Right hindlimb (tissue), 1 donor: ENCODE data around the gene DOCK4.

Source experiments
- DNase-seq: peaks from one replicate; pipeline ENCODE4 v3.0.0-alpha.2; 2018

DOCK4 gene

DNA sequence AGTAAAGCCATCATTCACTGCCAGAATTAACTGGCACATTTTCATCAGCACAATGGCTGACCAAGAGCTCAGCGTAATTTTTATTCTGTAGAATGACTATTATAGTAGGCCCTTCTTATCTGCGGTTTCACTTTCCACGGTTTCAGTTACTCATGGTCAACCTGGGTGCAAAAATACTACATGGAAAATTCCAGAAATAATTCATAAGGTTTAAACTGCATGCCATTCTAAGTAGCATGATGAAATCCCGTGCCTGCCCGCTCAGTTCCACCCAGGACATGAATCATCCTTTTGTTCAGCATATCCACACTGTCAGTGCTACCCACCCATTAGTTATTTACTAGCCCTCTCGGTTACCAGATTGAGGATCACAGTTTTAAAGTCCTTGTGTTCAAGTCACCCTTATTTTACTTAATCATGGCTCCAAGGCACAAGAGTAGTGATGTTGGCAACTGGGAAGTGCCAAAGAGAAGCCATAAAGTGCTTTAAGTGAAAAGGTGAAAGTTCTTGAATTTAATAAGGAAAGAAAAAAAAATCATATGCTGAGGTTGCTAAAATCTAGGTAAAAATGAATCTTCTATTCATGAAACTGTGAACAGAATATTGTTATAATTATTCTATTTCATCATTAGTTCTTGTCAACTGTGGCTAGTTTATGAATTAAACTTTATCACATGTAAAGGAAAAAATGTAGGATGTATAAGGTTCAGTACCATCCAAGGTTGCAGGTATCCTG, 204.9 kb downstream of the DOCK4 start:
- DNase-seq, result no peak

DNA sequence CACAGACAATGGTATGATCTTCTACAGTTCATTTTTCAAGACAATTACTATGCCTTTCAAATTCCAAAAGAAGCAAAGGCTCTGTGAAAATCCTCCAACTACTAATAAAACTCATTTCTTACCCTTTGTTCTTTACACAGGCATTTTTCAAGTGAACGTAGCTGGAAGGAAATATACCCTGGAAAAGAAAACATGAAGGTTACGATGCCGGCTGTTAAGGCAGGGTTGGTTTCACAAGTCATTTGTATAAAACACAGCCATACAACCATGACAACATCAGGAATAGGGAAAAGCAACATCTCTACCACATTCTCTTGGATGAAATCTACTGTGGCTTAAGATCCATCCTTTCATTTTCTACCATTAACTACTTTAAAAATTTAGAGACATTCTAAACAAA, 207.9 kb downstream of the DOCK4 start:
- DNase-seq, result no peak

DNA sequence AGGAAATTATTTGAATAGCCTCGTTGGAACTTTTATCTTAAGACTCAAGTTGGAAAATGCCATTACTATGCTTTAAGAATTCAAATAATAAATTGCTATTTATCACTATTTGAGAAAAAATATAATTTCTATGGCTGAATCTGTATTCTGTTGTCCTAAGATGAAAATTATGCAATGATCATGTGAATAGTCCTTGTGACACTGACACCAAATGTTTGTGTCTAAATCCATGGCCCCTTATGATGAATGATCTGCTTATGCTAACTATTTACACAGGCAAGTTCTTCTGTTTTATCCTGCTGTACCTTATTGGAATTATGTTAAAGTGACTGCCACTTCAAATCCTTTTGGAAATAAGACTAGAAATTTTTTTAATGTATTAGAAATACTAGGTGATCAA, 208.7 kb downstream of the DOCK4 start:
- no peak for DNase-seq

DNA sequence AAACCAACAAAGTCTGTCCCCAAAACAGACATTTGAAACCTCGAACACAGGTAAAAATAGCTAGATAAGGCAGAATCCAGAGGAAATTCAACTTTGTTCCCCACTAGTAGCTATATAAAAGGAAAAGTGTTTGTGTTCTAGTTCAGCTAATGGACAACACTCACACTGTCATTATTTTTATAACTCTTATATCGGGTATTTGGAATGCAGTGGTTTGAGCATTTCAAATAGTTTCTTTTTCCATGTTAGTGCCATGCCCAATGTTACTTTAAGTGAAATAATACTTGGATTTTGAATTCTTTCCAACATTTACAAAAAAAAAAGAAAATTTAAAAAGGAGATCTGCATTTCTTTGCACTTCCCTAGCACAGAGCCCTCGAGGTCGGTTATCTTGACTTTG, 213.6 kb downstream of the DOCK4 start:
- DNase-seq, result no peak

DNA sequence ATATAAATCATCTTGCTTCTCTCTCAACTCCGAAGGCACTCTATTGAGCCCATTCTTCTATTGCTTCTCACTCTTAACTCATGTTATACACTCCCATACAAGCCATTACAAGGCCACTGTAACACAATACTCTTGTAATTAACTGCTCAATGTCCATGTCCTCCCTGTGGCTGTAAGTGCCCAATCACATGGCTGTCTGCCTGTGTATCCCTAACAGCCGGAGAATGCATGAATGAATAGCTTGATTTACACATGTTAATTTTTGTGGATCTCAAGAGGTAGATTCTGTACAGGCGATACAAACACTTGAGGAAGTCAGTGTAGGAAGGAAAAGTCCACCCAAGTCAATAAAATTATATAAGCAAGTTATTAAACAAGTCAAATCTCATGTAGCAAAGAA, 215.6 kb downstream of the DOCK4 start:
- no peak for DNase-seq

DNA sequence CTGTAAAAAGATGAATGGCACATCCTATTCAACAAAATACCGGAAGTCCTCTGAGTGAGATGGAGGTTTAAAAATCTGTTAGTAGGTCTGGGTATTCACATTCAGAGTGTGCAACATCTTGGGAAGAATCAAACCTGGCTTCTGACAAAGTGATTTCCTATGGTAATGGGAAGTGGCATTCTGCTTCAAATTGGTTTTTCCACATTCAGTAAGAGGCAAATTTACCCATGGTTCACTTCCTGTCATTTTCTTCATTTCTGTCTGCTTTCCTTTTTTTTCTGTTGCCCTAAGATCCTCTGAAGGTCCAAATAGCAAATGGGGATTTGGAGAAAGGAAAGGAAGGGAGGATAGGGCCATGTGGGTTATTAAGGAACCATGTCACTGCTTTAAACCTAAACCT, 218.3 kb downstream of the DOCK4 start:
- no peak for DNase-seq

DNA sequence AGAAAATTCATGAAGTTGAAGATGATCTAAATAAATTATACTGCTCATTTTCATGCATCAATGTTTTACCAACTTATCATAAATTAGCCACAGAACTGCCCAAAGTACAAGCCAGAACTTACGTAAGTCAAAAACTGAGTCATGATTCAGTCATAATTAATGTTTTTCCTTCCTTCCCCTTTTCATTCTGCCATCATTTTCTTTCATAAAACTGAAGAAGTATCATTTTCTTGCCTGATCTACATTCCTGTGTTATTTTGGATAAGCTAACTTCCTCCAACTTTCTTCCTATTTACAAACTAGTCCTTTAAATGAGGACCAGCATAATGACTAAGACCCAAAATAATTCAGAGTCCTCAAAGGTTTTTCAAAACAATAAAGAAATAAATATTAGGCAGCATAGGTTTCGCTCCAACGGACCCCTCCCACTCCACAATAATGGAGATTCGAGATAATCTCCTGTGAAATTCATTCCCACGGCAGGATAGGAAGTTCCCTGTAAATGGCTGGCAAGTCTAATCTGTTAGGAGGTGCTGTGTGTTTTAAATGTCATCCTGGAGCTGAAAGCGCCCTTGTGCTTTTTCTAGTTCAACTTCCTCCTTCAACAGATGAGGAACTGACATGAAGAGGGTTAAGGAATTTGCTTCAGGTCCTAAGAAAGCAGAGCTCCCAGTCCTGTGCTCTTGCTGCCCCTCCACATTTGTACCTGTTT, 218.9 kb downstream of the DOCK4 start:
- DNase-seq, result no peak

DNA sequence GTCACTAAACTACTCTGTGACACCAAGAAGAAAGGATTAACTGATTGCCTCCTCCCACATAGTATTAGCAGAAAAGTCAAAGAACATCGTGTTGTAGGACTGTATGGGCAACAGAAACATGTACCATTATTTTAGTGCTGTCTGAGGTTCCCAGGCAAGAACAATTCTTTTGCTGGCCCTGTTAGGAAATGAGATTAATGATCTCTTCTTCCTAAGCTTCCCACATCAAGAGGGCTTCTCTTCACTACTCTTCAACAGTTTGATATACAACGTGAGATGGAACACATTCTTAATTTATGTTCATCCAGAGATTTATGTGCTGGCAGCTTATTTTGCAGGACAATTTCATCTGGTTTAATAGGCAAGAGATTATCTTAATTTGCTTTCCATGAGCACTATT, 219.6 kb downstream of the DOCK4 start:
- no peak for DNase-seq

DNA sequence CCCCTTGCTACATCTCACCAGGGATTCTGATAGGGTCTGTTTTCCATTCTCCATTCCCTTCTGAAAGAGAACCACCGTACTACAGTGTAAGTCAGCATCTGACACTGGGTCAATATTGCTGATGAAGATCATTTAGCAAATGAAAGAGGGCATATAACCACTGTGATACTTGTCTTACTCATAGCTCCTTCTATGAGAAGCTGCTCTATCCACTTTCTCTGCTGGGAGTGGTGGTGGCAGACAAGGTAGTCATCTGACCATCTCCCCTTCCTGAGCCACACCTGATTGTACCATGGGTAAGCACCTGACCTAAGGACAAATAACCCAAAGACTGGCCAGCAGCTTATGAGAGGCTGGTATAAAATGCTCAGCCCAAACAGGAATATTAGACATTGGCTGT, 220.4 kb downstream of the DOCK4 start:
- DNase-seq, result no peak

DNA sequence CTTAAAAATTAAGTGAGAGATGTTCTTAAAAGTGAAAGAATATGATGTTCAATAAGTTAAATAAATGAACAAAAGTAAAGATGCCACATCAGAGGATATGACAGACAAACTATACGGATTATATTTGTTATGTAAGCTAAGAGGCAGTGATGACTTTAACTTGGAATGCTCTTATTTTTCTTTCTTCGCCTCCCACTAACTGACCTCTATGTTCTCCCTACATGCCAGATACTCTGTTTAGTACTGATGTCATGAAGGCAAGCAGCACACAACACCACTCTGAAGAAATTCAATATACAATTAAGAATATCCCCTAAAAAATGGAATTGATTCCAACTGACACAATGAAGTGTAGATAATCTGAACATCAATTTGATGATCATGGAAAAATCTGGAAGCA, 223.4 kb downstream of the DOCK4 start:
- no peak for DNase-seq

DNA sequence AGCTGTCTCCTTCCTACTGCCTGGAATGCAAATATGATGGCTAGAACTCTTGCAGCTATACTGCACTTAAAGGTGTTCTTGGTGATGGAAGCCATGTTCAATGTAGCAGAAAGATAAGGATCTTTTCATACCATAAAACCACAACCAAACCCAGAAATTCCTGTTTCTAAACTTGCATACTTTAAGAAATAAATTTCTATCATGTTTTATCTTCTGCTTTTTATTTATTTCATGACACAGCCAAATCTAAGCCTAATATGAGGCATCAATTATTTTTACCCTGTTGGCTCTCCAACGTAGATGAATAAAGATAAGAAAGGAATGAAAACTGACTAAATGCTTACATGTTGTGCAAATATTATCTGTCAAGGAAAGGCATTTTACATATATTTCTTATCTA, 224.1 kb downstream of the DOCK4 start:
- no peak for DNase-seq

DNA sequence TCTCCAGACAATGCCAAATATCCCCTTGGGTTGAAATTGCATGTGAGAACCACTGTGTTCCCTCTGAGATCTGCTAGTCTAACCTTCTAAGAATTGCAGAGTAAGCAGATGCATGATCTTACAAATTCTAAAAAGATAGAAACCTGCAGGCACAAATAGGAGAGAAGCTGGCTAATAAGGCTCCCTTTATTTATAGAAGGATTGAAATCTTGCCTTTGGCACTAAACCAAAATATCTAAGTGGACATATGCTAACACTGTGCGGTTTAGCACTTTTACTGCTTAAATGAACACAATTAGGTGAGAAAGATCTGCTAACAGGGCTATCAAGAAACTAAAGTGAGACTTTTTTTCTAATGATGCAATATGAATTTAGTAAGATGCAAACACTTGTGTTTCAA, 225.5 kb downstream of the DOCK4 start:
- DNase-seq, result no peak

DNA sequence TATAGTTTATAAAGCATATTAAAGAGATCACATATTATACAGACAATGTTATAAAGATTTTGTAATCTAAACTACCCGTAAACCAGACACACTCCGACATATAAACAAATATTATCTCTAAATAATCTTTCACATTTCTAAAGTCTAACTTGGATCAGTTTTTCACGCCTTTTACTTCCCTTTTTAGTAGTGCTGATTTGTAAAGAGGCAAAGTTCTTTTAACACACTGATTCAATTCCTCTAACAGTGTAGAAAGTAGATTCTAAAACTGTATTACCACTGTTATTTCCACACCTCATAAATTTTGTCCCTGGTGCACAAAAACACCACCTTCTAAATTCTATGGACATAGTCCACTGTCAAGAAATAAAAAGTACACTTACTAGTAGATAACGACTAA, 230.9 kb downstream of the DOCK4 start:
- no peak for DNase-seq

DNA sequence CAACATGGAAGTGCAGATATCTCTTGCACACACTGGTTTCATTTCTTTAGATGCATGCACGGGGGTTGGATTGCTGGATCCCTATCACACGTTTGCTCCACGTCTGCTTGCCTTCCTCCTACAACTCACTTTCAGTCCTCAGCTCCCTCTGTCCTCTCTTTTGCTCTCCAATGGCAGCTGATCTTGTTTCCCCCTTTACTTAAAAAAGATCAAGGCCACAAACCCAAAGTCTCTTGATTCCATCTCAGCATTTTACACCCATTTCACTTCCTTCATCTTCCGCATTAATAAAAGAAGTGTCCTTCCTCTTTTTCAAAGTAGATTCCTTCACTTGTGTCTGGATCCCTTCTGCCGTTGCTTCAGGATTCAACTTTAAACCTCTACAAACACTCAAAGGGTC, 245.2 kb downstream of the DOCK4 start:
- no peak for DNase-seq

DNA sequence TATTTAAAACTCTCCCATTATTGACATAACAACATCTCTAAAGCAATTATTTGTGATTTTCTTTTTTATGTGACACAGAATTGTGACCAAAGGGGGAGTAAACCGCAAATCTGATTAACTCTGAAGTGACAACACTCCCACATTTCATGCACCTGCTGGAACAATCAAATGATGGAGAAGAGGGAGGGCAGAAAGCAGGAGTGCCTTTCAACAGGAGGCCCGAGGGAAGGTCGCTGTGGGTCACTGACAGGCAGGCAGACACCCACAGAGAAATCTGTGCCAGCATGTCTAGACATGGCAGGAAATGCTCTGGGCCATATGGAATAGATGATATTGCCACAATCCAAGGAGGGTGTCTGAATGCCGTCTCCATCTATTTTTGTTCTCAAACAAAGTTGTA, 247.3 kb downstream of the DOCK4 start:
- no peak for DNase-seq

DNA sequence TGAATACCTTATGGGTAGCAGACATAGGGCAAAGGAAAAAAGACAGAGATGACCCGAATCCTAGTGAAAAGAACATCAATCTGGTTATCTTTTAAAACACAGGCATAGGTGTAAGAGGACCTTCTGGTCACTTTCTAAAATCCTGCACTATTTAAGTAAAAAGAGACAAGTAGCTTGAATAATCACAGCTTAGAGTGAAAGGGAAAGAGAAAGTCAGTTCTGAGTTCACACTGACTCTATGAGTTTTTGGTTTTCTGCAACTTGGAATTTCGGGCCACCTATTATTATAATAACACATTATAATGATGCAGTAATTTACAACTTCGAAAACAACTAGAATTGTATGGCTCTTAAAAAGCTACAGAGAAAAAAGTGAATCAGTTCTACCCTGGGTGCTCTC, 247.8 kb downstream of the DOCK4 start:
- no peak for DNase-seq

DNA sequence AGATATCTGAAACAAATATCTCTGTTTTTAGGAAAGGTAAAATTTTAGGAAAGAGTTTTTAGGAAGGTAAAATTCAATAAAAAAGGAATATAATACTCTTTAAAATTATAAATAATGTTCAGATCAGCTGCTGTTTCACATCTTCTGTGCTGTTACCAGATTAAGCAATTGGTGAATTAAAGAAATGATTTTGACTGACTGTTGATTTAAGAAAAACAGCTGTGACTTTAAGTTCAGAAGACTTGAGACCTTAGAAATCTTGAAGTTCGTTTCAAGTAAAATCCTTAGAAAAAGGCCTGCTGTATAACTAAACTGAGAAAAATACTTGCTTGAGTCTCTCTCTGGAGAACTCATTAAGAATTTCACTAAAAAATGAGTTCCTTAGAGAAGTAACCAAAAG, 250.6 kb downstream of the DOCK4 start:
- no peak for DNase-seq

DNA sequence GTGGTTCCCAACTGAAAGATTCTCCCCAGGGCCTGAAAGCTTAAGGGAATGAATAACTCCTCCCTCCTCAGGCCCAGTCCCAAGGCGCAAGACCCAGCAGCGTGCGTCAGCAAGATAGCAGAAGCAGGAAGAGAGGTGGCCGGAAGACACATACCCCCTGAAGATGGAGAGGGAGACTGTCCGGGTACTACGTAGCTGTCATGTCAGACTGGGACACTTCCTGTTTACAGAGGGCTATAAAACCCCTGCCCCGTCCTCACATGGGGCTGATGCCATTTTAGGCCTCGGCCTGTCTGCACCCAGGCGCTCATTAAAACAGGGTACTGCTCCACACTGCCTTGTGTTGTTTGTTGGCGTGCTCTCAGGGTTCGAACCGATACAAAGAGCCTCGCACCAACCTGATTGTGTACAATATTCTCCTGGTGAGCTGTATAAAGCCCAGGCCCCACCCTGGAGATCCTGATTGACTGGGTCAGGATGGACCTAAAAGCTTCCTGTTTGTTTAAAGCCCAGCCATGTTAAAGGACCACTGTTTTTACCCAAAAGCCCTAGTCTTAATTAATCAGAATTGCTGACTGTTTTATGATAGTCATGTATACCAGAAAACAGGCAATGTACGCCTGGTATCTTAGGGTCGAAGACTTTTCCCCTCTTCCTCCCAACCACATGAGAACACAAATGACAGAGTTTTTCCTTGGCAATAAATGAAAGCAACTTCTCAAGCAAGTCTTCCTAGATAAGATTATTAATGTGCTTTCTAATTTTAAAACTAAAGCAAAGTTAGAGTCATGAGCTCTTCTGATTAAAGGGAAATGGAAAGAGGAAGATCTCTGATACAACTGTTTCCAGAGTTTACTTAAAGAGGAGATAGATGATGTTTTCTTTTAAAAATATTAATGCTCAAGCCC, 251.5 kb downstream of the DOCK4 start:
- DNase-seq, result no peak

DNA sequence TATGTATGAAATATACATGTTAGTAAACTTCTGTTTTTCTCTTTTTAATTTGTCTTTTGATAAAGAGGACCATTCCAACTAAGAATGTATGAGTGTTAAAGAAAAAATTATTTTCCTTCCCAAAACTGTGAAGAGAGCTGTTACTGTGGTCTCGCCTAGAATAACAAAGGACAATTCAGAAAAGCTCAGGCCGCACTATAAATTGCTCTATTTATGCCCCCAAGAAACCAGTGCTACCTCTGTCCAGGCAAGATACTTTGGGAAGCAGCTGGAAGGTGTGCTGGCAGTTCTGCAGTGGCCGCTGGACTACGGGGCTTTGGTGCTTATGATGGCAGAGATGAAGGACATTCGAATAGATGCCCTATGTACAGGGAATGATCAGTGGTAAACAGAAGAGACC, 252.1 kb downstream of the DOCK4 start:
- DNase-seq, result no peak

DNA sequence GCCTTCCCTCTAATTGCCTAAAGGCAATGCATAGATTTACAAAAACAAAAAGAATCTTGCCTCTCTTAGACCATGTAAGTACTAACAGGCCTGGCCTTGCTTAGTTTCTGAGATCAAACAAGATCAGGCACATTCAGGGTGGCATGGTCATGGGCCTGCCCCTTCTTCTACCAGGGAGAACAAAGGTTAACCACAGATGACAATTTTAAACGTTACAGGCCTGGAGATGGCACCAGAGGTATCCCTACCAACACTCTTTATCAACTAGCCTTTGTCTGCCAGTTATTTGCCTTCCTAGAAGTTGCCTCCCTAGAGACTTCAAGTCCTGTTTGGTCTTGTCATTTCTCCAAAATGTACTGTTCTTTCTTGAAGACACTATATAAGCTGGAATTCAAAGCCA, 252.6 kb downstream of the DOCK4 start:
- no peak for DNase-seq

DNA sequence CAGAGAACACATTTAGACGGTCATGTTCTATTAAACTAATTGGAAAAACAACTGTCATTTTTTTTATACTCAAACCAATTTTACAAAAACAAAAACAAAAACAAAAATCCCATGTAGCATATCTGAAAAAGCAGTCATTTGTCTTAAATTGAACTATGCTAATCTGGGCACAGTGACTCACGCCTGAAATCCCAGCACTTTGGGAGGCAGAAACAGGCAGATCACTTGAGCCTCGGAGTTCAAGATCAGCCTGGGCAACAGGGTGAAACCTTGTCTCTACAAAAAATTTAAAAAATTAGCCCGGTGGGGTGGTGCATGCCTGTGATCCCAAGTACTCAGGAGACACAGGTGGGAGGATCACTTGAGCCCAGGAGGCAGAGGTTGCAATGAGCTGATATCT, 253.4 kb downstream of the DOCK4 start:
- DNase-seq, result no peak

DNA sequence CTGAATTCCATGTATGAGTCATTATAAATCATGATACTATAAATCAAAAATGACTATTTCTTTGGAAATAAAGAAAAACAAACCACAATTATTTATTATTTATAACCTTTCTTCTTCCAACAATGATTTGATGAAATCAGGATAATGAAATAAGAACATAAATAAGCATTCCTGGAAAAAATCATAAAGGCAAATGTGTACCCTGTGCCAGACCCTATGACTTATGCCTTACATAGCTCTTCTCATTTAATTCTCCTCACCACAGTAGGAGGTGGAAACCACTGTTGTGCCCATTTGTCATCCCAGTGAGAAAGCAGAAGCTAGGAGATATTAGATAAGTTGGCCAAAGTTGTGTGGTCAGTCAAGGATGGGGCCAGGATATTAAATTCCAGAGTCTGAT, 255.1 kb downstream of the DOCK4 start:
- DNase-seq, result no peak

DNA sequence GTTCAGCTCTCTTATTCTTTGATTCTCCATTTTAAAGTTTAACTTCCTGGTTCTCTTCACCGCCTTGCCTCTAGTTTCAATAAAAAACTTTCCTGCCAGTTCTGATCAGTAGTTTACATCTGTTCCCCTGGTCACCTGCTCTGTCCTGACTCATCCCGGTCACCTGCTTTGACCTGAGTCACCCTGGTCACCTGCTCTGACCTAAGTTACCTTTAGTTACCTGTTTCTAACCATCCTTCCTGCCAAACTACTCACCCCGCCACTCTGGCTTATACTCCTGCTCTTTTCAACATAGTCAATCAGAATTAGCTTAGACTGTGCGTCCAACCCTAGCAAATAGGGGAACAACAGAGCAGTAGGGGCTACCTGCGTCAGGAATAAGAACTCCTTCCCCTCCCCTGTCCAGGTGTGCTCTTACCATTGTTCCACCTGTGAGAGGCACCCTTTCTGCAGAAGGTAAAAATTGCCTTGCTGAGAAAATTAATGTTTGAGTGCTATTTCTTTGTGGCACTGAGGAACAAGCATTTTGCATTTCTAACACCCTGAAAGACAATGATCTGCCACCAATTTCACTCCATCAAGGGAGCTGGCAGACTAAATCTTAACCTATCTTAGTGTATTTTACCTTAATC, 263.6 kb downstream of the DOCK4 start:
- DNase-seq, result no peak
